ENCODE measurements around the gene CPLANE1. TPM values are rescaled to one million over a fixed set of nuclear protein-coding genes. Genes with fewer than 3 reads are reported as not detected.

The CPLANE1 gene
- total and polyA plus RNA-seq, 2 donors (not counting 3 experiments of a cell fraction or from before 2014, with no cell fraction given) = 4.6 to 21.5 TPM

- Histone ChIP-seq H4K20me1 (replicated peaks; ENCODE audit: control insufficient read depth, extremely low read depth, insufficient read depth, low read length) (no peaks in the 10 kb centered on the region), H3K4me1 (ENCODE audit: control insufficient read depth, extremely low read depth, insufficient read depth, low read length) (no peaks in the 10 kb centered on the region), H3K27ac (ENCODE audit: insufficient read depth, low read depth, low read length) (no peak overlapping the region), H2AFZ (ENCODE audit: low read depth, low read length) (no peak overlapping the region), H3K9me1 (replicated peaks; ENCODE audit: control insufficient read depth, extremely low read depth, insufficient read depth, low read length) (no peaks in the 10 kb centered on the region), H3K4me3 (replicated peaks in 1 of 3; ENCODE audit: insufficient read depth in 1 of 3, low read depth in 1 of 3, low read length in 3 of 3) (no peak overlapping the region), H3K79me2 (ENCODE audit: control insufficient read depth, insufficient read depth, low read length) (no peaks in the 10 kb centered on the region), H3K27me3 (ENCODE audit: control insufficient read depth in 2 of 2, insufficient read depth in 2 of 2, low read length in 2 of 2) (no peaks in the 10 kb centered on the region), H3K4me2 (ENCODE audit: insufficient read depth, low read length) (no peak overlapping the region), H3K36me3 (ENCODE audit: control insufficient read depth in 2 of 2, extremely low read depth in 1 of 2, insufficient read depth in 2 of 2, low read length in 2 of 2) (peaks cover 0 to 4% of the 10 kb centered on the region in 2 experiments), H3K9me3 (replicated peaks; ENCODE audit: control insufficient read depth, insufficient read depth, low read length) (no peaks in the 10 kb centered on the region), H3K9ac (replicated peaks; ENCODE audit: extremely low read depth, insufficient read depth, low read length) (no peak overlapping the region)
- no peak for TF ChIP-seq MYC (IDR thresholded peaks at IDR 0.05; ENCODE audit: low read depth, low read length)
- no peak for TF ChIP-seq JUN (IDR thresholded peaks at IDR 0.05; ENCODE audit: borderline replicate concordance, insufficient read depth, insufficient read length, low read depth)
- no peak for TF ChIP-seq EZH2 (IDR thresholded peaks at IDR 0.05; ENCODE audit: borderline replicate concordance, low read depth, low read length, severe bottlenecking)
- TF ChIP-seq FOS (IDR thresholded peaks at IDR 0.05; ENCODE audit: borderline replicate concordance, insufficient read depth, low read length) = no peak
- no peak for TF ChIP-seq GATA2 (IDR thresholded peaks at IDR 0.05; ENCODE audit: insufficient read depth, insufficient read length, low read depth, low read length)
- no peak for TF ChIP-seq POLR2AphosphoS5 (IDR thresholded peaks at IDR 0.05; ENCODE audit: insufficient read depth, low read depth, low read length)
- no peak for TF ChIP-seq CTCF (IDR thresholded peaks at IDR 0.05; ENCODE audit: extremely low read depth in 1 of 2, insufficient read depth in 1 of 2, low read depth in 1 of 2, low read length in 2 of 2)
- no peak for TF ChIP-seq POLR2A (IDR thresholded peaks at IDR 0.05; ENCODE audit: low read depth, low read length)
- TF ChIP-seq MAX (IDR thresholded peaks at IDR 0.05; ENCODE audit: insufficient read depth, insufficient read length) = no peak
- no TSS peak for BruUV-seq (replicated peaks)
- no peak for FAIRE-seq
- POLR2A ChIA-PET = no interaction called here
- dilution Hi-C loops (cut with MboI; ENCODE audit: extremely low pct_ligation_motif_present, low sequenced_read_pairs) = no loop called here
- intact Hi-C loops (cut with micrococcal nuclease) = no loop called here
- CTCF ChIA-PET = no interaction called here
- DNase-seq (ENCODE audit: low read depth, low spot score) = no peak
Measured at GRCh38 chr5:37132646-37133045, 116.5 kb downstream of the CPLANE1 start.
